IMR-90 (cell line): ENCODE measurements around the gene GRIA3. TPM values are rescaled to one million over a fixed set of nuclear protein-coding genes. Genes with fewer than 3 reads are reported as not detected.

Experiments
- ATAC-seq: fragments of 200-7000 bp; cut with Tn5 transposase; 2 replicates; pipeline ENCODE4 v1.9.1; 2020; ENCODE audit warnings: low read depth, mild to moderate bottlenecking, moderate library complexity
- BruUV-seq: library from RNA; stranded (reverse); fragments of 400-500 nt; replicated peaks from 2 replicates; lab custom pipeline; 2021; lab: Mats Ljungman, UMichigan
- CTCF ChIA-PET: fragments of 300-600 bp; formaldehyde crosslinking; extraction: SDS; loops from one replicate; lab custom pipeline; 2021; ENCODE audit warnings: antibody characterized with exemption; lab: Yijun Ruan, JAX
- POLR2A ChIA-PET: fragments of 300-600 bp; sonication (Branson Sonifier 250); formaldehyde crosslinking; loops from one replicate; lab custom pipeline; 2022; ENCODE audit warnings: antibody characterized with exemption; ENCODE audit not compliant: unreplicated experiment; lab: Charles Lee
- DNase-seq: peaks from one replicate; pipeline ENCODE4 v3.0.0; 2013
- H2AFZ ChIP-seq: replicated peaks from 2 replicates; pipeline ENCODE3; 2013; ENCODE audit warnings: low read length, mild to moderate bottlenecking; ENCODE audit not compliant: poor library complexity
- H2AK5ac ChIP-seq: 2 replicates; pipeline ENCODE4 v1.6.1; 2013; ENCODE audit warnings: low read depth, low read length, inconsistent platforms
- H2AK9ac ChIP-seq: replicated peaks from 2 replicates; pipeline ENCODE3; 2013; ENCODE audit warnings: mild to moderate bottlenecking, low read depth, low read length, moderate library complexity; ENCODE audit not compliant: poor library complexity
- H2BK120ac ChIP-seq: 2 replicates; pipeline ENCODE4 v1.6.1; 2013; ENCODE audit warnings: low read depth, low read length, inconsistent platforms
- H2BK15ac ChIP-seq: 3 replicates; pipeline ENCODE4 v1.6.1; 2013; ENCODE audit warnings: low read depth, low read length, inconsistent platforms
- H2BK20ac ChIP-seq: 2 replicates; pipeline ENCODE4 v1.6.1; 2013; ENCODE audit warnings: low read depth, mild to moderate bottlenecking, inconsistent platforms, low read length, moderate library complexity
- H2BK5ac ChIP-seq: 2 replicates; pipeline ENCODE4 v1.6.1; 2013; ENCODE audit warnings: mild to moderate bottlenecking, low read depth, low read length, inconsistent platforms; ENCODE audit not compliant: poor library complexity, severe bottlenecking
- H3K14ac ChIP-seq: replicated peaks from 2 replicates; pipeline ENCODE4 v1.6.1; 2013; ENCODE audit warnings: low read depth, low read length, inconsistent platforms
- H3K18ac ChIP-seq: 2 replicates; pipeline ENCODE4 v1.6.1; 2013; ENCODE audit warnings: low read depth, low read length, control low read depth
- H3K23ac ChIP-seq: 2 replicates; pipeline ENCODE4 v1.6.1; 2013; ENCODE audit warnings: low read depth, low read length, inconsistent platforms
- H3K27ac ChIP-seq: 2 replicates; pipeline ENCODE4 v1.5.1; 2013; ENCODE audit warnings: mild to moderate bottlenecking, control low read depth, low read length; ENCODE audit not compliant: insufficient read depth
- H3K27me3 ChIP-seq: 2 replicates; pipeline ENCODE4 v1.6.1; 2013; ENCODE audit warnings: low read length; ENCODE audit not compliant: control insufficient read depth, insufficient read depth
- H3K36me3 ChIP-seq: 2 replicates; pipeline ENCODE4 v1.6.1; 2013; ENCODE audit warnings: low read length, mixed read lengths; ENCODE audit not compliant: control insufficient read depth, insufficient read depth
- H3K4ac ChIP-seq: 2 replicates; pipeline ENCODE4 v1.6.1; 2013; ENCODE audit warnings: low read depth, low read length, inconsistent platforms
- H3K4me1 ChIP-seq: 2 replicates; pipeline ENCODE4 v1.6.1; 2013; ENCODE audit warnings: low read length, mixed read lengths; ENCODE audit not compliant: control insufficient read depth, insufficient read depth
- H3K4me2 ChIP-seq: 2 replicates; pipeline ENCODE4 v1.6.1; 2013; ENCODE audit warnings: low read depth, mild to moderate bottlenecking, control low read depth, low read length, moderate library complexity
- H3K4me3 ChIP-seq: 2 replicates; pipeline ENCODE4 v1.5.1; 2013; ENCODE audit warnings: low read depth, mild to moderate bottlenecking, control low read depth, low read length, moderate library complexity; ENCODE audit not compliant: insufficient read depth
- H3K56ac ChIP-seq: 2 replicates; pipeline ENCODE4 v1.6.1; 2013; ENCODE audit warnings: low read length, inconsistent platforms; ENCODE audit not compliant: insufficient read depth; ENCODE audit errors: extremely low read depth
- H3K79me1 ChIP-seq, 2 experiments: 2 replicates each; pipeline ENCODE4 v1.6.1; 2013; ENCODE audit warnings: low read length in 2 of 2, inconsistent platforms in 1 of 2, low read depth in 1 of 2
- H3K9ac ChIP-seq: 2 replicates; pipeline ENCODE4 v1.6.1; 2013; ENCODE audit warnings: low read depth, low read length, control low read depth
- H3K9me1 ChIP-seq: 2 replicates; pipeline ENCODE4 v1.6.1; 2013; ENCODE audit warnings: low read length, inconsistent platforms; ENCODE audit not compliant: insufficient read depth
- H3K9me3 ChIP-seq: 2 replicates; pipeline ENCODE4 v1.6.1; 2013; ENCODE audit warnings: low read length; ENCODE audit not compliant: control insufficient read depth, insufficient read depth
- H4K20me1 ChIP-seq: 2 replicates; pipeline ENCODE4 v1.6.1; 2013; ENCODE audit warnings: low read length, inconsistent platforms; ENCODE audit not compliant: insufficient read depth
- H4K5ac ChIP-seq: 2 replicates; pipeline ENCODE4 v1.6.1; 2013; ENCODE audit warnings: mild to moderate bottlenecking, low read depth, low read length, control low read depth
- H4K8ac ChIP-seq, 2 experiments: 2 replicates each; pipeline ENCODE4 v1.6.1; 2013; ENCODE audit warnings: low read depth in 2 of 2, low read length in 2 of 2, control low read depth in 1 of 2, inconsistent platforms in 1 of 2
- H4K91ac ChIP-seq: 2 replicates; pipeline ENCODE4 v1.6.1; 2013; ENCODE audit warnings: low read depth, low read length, inconsistent platforms; ENCODE audit not compliant: insufficient read depth
- CEBPB ChIP-seq: IDR thresholded peaks from 2 replicates; pipeline ENCODE4 v1.6.1; 2012; ENCODE audit warnings: low read depth, low read length, improper control_type of control experiment
- MAFK ChIP-seq: IDR thresholded peaks from 2 replicates; pipeline ENCODE4 v1.6.1; 2012; ENCODE audit warnings: low read depth, low read length, improper control_type of control experiment
- MAZ ChIP-seq: IDR thresholded peaks from 2 replicates; pipeline ENCODE4 v1.6.1; 2012; ENCODE audit warnings: low read depth, mild to moderate bottlenecking, low read length, improper control_type of control experiment, moderate library complexity, borderline replicate concordance
- NFE2L2 ChIP-seq: fragments of 150-350 bp; IDR thresholded peaks from 2 replicates; pipeline ENCODE4 v1.6.1; 2016; ENCODE audit warnings: low read depth, mild to moderate bottlenecking, low read length
- RCOR1 ChIP-seq: IDR thresholded peaks from 2 replicates; pipeline ENCODE4 v1.6.1; 2012; ENCODE audit warnings: mild to moderate bottlenecking, low read length, improper control_type of control experiment; ENCODE audit not compliant: insufficient replicate concordance
- RFX5 ChIP-seq: IDR thresholded peaks from 2 replicates; pipeline ENCODE4 v1.8.0; 2012; ENCODE audit warnings: low read depth, mild to moderate bottlenecking, low read length, moderate library complexity
- dilution Hi-C: fragments of 300-500 bp; cut with HindIII; formaldehyde crosslinking; loops from one replicate; pipeline ENCODE4 v1.14.3; 2018; ENCODE audit warnings: low sequenced_read_pairs; ENCODE audit not compliant: unreplicated experiment
- in situ Hi-C: fragments of 300-500 bp; cut with MboI; formaldehyde crosslinking; loops from 3 replicates; pipeline ENCODE4 v1.14.3; 2019; ENCODE audit warnings: low sequenced_read_pairs, inconsistent platforms, mixed read lengths
- intact Hi-C: fragments of 100-400 bp; cut with micrococcal nuclease; formaldehyde crosslinking; loops from 2 replicates; pipeline ENCODE4 v1.10.0; 2022
- polyA plus RNA-seq, 3 experiments: library from polyadenylated mRNA; depleted of rRNA; stranded (reverse); fragments of >200 nt; gene quantifications; 2 replicates each; pipeline ENCODE4 v1.2.3, GENCODE V29; 2012; ENCODE audit warnings: low replicate concordance in 1 of 3
- total RNA-seq: library from RNA; depleted of rRNA; stranded (reverse); fragments of >200 nt; gene quantifications from 2 replicates; pipeline ENCODE4 v1.2.3, GENCODE V29; 2012
- TF ChIP-seq, protein P1 (sequence below): conservative IDR thresholded peaks from 2 replicates; pipeline ENCODE4 v1.5.1; 2012; ENCODE audit warnings: mild to moderate bottlenecking, low read depth, low read length, improper control_type of control experiment

The GRIA3 gene
- total and polyA plus RNA-seq, 2 of the 4 experiments (the other 2 are of a cell fraction): not detected

DNA sequence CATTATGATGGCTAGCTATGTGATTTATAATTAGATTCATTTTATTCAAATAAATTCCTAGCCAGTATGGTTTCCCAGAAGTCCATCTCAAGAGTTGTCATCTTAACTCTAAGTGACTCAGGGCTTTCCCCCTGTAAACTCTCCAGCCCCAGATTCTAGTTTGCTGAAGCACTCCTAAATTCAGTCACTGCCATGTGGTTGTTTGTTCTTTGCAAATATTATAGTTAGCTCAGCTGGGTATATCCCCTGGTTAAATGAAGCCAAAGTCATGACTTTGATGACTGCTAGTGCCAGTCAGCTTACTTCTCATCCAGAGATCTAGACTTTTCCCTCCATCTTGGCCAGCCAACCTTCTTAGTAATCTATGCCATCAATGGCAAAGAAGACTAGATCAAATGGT is 126.0 kb downstream of the GRIA3 start:
- intact Hi-C loops: no loop called here
- Histone ChIP-seq H3K27me3 (no peaks in the 10 kb centered on the region), H3K9me1 (no peaks in the 10 kb centered on the region), H3K4me3 (no peak overlapping the region), H3K36me3 (no peaks in the 10 kb centered on the region), H4K5ac (no peak overlapping the region), H3K4me1 (no peaks in the 10 kb centered on the region), H3K18ac (no peak overlapping the region), H2AFZ (no peak overlapping the region), H2AK9ac (no peak overlapping the region), H2BK15ac (no peak overlapping the region), H3K9me3 (no peaks in the 10 kb centered on the region), H4K8ac (no peak overlapping the region), H3K79me1 (no peaks in the 10 kb centered on the region), H2BK120ac (no peak overlapping the region), H2BK5ac (no peak overlapping the region), H2AK5ac (no peak overlapping the region), H3K14ac (no peak overlapping the region), H4K20me1 (no peaks in the 10 kb centered on the region), H3K56ac (no peak overlapping the region), H3K9ac (no peak overlapping the region), H3K27ac (no peak overlapping the region), H3K4ac (no peak overlapping the region), H4K91ac (no peak overlapping the region), H3K23ac (no peak overlapping the region), H2BK20ac (no peak overlapping the region), H3K4me2 (no peak overlapping the region)
- TF ChIP-seq MAFK (no peak), CEBPB (no peak), NFE2L2 (no peak), RFX5 (no peak), MAZ (no peak), RCOR1 (no peak)
- TF ChIP-seq, protein P1, sequence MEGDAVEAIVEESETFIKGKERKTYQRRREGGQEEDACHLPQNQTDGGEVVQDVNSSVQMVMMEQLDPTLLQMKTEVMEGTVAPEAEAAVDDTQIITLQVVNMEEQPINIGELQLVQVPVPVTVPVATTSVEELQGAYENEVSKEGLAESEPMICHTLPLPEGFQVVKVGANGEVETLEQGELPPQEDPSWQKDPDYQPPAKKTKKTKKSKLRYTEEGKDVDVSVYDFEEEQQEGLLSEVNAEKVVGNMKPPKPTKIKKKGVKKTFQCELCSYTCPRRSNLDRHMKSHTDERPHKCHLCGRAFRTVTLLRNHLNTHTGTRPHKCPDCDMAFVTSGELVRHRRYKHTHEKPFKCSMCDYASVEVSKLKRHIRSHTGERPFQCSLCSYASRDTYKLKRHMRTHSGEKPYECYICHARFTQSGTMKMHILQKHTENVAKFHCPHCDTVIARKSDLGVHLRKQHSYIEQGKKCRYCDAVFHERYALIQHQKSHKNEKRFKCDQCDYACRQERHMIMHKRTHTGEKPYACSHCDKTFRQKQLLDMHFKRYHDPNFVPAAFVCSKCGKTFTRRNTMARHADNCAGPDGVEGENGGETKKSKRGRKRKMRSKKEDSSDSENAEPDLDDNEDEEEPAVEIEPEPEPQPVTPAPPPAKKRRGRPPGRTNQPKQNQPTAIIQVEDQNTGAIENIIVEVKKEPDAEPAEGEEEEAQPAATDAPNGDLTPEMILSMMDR: no peak
- CTCF ChIA-PET: no interaction called here
- no TSS peak for BruUV-seq
- POLR2A ChIA-PET: no interaction called here
- no peak for DNase-seq
- no peak for ATAC-seq
- dilution Hi-C loops: no loop called here
- in situ Hi-C loops: no loop called here
